ENCODE data around the gene ANAPC10.

The ANAPC10 gene

GRCh38 chr4:145081756-145082155 lies 16.2 kb downstream of the ANAPC10 start:
- CTCF ChIA-PET = no interaction called here
- POLR2A ChIA-PET = no interaction called here
- TF ChIP-seq CTCF (IDR thresholded peaks at IDR 0.05; ENCODE audit: control extremely low read depth, extremely low read depth, low read depth, missing control alignments) = no peak
- no peak for DNase-seq (ENCODE audit: extremely low spot score)

DNA sequence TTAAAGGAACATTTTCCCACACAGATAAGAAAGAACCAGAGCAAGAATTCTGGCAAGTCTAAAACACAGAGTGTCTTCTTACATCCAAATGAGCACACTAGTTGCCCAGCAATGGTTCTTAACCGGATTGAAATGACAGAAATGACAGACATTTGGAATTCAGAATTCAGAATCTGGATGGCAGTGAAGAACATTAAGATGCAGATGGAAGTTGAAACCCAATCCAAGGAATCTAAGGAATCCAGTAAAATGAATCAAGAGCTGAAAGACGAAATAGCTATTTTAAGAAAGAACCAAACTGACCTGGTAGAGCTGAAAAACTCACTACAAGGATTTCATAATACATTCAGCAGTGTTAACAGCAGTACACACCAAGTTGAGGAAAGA lies 21.5 kb downstream of the ANAPC10 start:
- POLR2A ChIA-PET = no interaction called here
- no peak for DNase-seq (ENCODE audit: extremely low spot score)
- CTCF ChIA-PET = interaction anchor here (1.7 to 3.3 kb wide), 2 partner anchors 9 to 15 kb away, joined by 7 to 15 read pairs; no protein-coding TSS in a partner anchor
- TF ChIP-seq CTCF (IDR thresholded peaks at IDR 0.05; ENCODE audit: control extremely low read depth, extremely low read depth, low read depth, missing control alignments) = no peak

GRCh38 chr4:145075742-145076468 lies 22.1 kb downstream of the ANAPC10 start:
- POLR2A ChIA-PET = no interaction called here
- TF ChIP-seq CTCF (IDR thresholded peaks at IDR 0.05; ENCODE audit: control extremely low read depth, extremely low read depth, low read depth, missing control alignments) = no peak
- no peak for DNase-seq (ENCODE audit: extremely low spot score)
- CTCF ChIA-PET = interaction anchor here (1.7 to 3.3 kb wide), 2 partner anchors 9 to 15 kb away, joined by 7 to 15 read pairs; no protein-coding TSS in a partner anchor

DNA sequence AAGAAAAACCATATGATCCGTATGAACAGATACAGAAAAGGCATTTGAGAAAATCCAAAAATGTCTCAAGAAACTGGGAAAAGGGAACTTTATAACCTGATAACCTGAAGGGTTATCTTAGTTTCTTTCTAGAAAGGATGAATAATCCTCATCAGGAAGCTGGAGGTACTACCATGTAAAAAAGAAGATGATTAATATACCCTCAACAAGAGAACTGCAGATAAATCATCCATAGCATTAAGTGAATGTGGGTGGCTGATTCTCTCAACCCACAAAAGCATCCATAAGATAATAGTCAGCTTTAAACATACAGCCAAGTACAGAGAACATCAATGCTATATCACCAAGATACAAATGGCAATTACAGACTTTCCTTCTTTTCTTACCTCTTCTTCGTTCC lies 26.4 kb downstream of the ANAPC10 start:
- no peak for DNase-seq (ENCODE audit: extremely low spot score)
- ChIA-PET POLR2A (no interaction called here), CTCF (interaction anchor here (1.6 kb wide), 1 partner anchor 10 kb away, joined by 5 read pairs; no protein-coding TSS in a partner anchor)
- no peak for TF ChIP-seq CTCF (IDR thresholded peaks at IDR 0.05; ENCODE audit: control extremely low read depth, extremely low read depth, low read depth, missing control alignments)

GRCh38 chr4:145069361-145069760 lies 28.6 kb downstream of the ANAPC10 start:
- TF ChIP-seq CTCF (IDR thresholded peaks at IDR 0.05; ENCODE audit: control extremely low read depth, extremely low read depth, low read depth, missing control alignments) = no peak
- no peak for DNase-seq (ENCODE audit: extremely low spot score)
- ChIA-PET CTCF (interaction anchor here (1.0 kb wide), 1 partner anchor 16 kb away, joined by 3 read pairs; no protein-coding TSS in a partner anchor), POLR2A (no interaction called here)

DNA sequence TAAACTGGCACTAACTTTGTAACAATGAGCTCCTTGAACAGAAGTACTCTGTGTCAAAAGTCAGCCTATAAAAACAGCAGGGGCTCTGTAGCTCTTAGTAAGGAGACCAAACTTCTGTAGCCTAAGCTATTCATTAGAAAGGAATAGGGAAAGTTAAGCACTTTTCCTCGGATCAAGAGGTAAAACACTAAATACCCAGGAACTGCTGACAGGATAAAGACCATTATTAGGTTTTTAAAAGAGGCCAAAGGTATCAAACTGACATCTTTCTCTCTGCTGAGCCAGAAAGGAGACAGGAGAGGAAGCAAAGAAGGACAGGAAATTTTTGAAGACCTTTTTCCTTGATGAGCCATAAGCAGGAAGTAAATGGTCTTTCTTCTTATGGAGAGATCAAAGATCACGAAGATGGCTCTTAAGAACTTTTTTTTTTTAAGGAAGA lies 31.9 kb downstream of the ANAPC10 start:
- DNase-seq (ENCODE audit: extremely low spot score) = no peak
- CTCF ChIA-PET = interaction anchor here (0.8 kb wide), 1 partner anchor 25 kb away, joined by 3 read pairs; no protein-coding TSS in a partner anchor
- POLR2A ChIA-PET = no interaction called here
- no peak for TF ChIP-seq CTCF (IDR thresholded peaks at IDR 0.05; ENCODE audit: control extremely low read depth, extremely low read depth, low read depth, missing control alignments)

Measured in GM10248 (cell line).